Dermis blood vessel endothelial cell (primary cell): Measurements from ENCODE around the gene CCDC57. TPM values are rescaled to one million over a fixed set of nuclear protein-coding genes. Genes with fewer than 3 reads are reported as not detected.

Experiments
- DNase-seq: peaks from one replicate; pipeline ENCODE4 v3.0.0; 2010
- total RNA-seq: library from RNA; depleted of rRNA; stranded (reverse); fragments of >200 nt; gene quantifications from 2 replicates; pipeline ENCODE4 v1.2.3, GENCODE V29; 2014

The CCDC57 gene
- total RNA-seq, 1 donor from 2014 or later: 9.4 TPM

- DNase-seq: no peak
Observed at GRCh38 chr17:82105417-82105881, 107.2 kb downstream of the CCDC57 start.

GRCh38 chr17:82104797-82105416 is 107.7 kb downstream of the CCDC57 start:
- no peak for DNase-seq

- no peak for DNase-seq
Observed at GRCh38 chr17:82103553-82104451, 108.8 kb downstream of the CCDC57 start.

DNA sequence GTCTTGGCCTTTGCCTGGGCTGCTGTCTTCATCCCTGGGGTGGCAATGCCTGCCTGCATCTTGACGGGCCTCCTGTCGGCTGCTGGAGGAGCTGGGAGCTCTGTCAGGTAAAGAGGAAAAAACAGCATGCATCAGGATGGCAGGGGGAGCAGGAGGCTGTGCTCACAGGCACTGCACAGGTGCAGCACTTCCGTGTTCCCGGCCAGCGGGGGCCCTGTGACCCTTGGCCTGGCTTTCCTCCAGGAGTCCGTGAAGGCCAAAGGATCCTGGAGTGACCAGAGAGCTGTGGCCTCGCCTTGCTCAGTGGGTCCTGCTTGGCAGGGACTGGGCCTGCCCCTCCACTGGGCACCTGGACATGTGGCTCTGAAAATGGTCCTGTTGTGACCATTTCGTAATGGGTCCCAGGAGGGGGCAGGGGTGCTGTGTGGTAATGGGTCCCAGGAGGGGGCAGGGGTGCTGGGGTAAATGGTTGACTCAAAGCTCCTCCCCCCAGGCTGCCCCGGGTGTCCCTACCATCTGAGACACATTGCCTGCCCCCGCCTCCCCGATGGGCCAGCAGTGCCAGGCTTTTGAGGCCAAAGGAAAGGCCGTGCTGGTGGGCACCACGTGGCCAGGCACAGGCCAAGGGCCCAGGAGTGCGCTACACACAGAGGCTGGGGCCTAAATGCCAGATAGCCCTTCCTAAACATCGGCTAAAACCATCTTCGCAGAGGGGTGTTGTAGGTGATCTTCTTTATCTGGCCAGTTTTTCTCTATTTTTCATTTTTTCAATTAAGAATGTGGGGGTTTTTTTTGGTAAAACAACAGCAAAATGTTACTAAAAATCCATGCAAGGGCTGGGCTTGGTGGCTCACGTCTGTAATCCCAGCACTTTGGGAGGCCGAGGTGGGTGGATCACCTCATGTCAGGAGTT is 110.6 kb downstream of the CCDC57 start:
- DNase-seq: no peak

DNA sequence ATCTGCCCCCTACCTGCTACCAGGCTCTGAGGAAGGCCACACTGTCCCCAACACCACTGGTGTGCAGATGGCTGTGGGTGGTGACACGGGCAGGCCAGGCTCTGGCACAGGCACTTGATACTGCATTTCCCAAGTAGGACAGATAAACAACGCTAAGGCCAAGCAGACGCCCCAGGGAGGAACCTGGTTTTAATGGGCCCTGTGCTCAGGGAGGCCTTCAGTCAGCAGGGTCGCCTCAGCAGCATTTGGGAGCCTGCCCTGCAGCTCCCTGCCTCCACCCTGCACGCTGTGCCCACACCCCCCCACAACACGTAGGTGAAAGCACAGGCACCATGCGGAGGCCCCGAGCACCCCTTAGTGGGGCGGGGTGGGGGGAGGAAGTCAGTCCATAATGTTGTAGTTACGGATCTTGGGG is 111.3 kb downstream of the CCDC57 start:
- no peak for DNase-seq

GRCh38 chr17:82100502-82101298 is 111.9 kb downstream of the CCDC57 start:
- no peak for DNase-seq

DNA sequence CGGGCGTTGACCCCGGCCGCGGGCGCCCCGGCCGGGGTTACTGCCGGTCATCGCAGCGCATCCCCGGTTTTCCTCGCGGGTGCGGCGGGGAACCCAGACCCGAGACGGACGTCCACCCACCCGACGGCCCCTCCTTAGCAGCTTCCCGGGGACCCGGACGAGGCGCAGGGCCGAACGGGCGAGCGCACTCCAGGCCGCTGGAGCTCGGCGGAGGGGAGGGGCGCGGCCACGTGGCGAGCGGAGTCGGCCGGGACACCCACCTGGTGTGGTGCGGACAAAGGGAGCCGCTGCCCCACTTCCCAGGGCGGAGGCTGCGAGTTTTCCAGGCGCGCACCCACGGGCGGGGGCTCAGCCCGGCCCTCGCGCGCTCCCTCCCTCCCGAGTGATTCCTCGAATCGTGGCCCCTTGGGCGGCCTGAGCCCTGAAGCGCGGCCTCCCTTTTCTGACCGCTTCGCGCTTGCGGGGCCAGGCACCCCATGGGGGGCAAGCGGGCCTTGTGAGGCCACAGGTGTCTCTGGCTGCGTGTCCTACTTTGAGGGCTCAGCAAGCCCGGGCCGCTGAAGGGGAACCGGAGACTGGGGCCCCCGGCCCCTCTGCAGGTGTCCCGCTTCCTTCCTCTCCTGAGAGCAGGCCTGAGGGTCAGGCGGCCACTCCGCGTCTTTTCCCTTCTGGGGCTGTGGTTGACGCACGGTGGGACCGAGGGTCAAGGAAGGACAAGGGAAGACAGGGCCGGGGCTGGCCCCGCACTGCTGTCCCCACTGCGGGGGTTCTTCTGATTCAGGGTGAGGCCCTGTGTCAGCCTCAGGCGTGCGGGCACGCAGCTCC is 113.5 kb downstream of the CCDC57 start:
- no peak for DNase-seq

GRCh38 chr17:82098169-82098938 is 114.3 kb downstream of the CCDC57 start, which contains the start of gene FASN:
Gene FASN (minus strand): TSS chr17:82098236. CDS start chr17:82096445, 1,791 bp downstream.
- DNase-seq: peak; percentile 97

GRCh38 chr17:82097919-82098168 is 114.8 kb downstream of the CCDC57 start:
- no peak for DNase-seq

GRCh38 chr17:82097184-82097918 is 115.3 kb downstream of the CCDC57 start:
- peak; percentile 71 for DNase-seq

GRCh38 chr17:82096709-82097183 is 115.9 kb downstream of the CCDC57 start:
- no peak for DNase-seq

GRCh38 chr17:82095777-82096708 is 116.6 kb downstream of the CCDC57 start:
- DNase-seq: no peak

DNA sequence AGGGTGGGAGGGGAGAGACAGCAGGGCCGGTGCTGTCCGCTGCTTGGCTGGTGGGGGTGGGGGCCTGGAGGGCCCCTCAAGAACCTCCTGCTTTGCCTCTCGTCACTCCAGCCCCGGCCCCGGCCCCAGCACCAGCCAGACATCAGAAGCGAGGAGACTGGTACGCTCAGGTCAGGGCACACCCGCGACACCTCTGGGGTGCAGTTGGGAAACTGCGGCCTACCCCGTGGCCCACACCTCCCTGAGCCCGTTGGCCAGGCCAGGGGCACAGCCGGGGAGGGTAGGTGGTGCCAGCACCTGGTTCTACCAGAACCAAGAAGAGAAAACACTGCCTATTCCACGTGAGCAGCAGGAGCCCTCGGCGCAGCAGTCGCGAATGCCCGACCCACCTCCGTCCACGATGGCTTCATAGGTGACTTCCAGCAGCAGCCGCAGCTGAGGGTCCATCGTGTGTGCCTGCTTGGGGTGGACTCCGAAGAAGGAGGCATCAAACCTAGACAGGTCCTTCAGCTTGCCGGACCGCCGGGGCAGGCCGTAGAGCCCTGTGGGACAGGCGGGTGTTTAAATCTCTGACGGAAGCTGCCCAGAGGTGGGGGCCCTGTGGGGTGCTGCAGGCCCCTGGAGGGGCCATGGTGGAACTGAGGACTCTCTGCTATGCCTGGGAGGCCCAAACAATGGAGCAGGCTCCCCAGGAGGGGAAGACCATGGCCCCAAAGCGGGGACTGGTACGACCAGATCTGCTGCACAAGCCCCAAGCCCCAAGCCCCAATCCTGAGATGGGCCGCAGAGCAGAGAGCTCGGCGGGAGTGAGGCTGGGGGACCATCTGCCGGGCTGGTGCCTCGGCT is 117.5 kb downstream of the CCDC57 start:
- no peak for DNase-seq

DNA sequence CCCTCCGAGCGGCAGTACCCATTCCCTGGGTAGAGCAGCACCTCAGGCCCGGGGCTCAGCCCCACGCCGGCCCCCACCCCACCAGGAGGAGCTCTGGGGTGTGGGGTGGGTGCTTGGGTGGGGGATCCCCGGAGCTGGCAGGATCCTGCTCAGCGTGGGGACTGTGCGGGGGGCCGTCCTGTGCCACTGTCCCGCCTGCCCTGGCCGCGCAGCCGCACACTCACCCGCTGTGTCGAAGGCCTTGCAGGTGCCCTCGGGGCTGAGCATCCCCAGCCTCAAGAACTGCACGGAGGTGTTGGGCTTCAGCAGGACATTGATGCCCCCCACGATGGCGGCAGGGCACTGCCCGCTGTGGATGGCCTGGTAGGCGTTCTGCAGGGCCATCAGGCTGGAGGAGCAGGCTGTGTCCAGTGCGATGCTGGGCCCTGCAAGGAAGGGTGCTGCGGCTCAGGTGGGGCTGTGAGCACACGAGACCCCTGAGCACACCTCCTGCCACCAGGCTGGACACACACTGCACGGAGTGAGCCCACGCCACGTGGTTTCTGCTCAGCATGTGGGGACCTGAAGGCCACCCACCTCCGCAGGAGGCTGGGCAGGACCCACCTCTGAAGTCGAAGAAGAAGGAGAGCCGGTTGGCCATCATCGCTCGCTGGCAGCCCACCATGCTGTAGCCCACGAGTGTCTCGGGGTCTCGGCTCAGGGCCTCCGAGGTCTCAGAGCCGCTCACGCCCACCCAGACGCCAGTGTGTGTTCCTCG is 119.5 kb downstream of the CCDC57 start:
- DNase-seq: no peak

GRCh38 chr17:82092628-82092994 is 120.0 kb downstream of the CCDC57 start:
- DNase-seq: no peak

DNA sequence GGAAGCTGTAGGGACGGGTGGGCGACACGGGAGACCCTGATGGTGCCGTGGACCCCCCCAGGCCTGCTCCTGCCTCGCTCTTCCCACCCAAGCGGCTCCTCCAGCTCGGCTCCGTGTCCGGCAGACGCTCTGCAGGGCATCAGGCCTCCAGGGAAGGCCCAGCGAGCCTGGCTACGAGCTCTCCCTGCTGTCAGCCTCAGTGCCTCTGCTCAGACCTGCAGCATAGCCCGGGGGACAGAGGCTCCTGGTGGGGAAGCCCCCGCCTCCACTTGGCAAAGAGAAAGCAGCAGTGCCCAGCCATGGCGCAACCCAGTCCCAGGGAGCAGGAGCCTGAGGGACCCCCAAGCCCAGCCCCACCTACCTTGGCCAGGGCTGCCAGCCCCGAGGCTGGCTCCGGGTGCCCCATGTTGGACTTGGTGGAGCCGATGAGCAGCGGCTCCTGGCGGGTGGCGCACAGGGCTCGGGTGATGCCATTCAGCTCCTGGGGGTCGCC is 120.5 kb downstream of the CCDC57 start:
- DNase-seq: no peak
